ENCODE measurements around the gene SFSWAP. TPM values are rescaled to one million over a fixed set of nuclear protein-coding genes. Genes with fewer than 3 reads are reported as not detected.
"Not testable (repeated sequence)": the region's sequence is repeated elsewhere in the genome, so short reads cannot be mapped to it uniquely, and the experiment has no call there.

The SFSWAP gene
- polyA plus RNA-seq (ENCODE audit: insufficient read length in 4 of 4) = 10 to 100 TPM; 43.4 to 50.2 (median 44.9) TPM

DNA sequence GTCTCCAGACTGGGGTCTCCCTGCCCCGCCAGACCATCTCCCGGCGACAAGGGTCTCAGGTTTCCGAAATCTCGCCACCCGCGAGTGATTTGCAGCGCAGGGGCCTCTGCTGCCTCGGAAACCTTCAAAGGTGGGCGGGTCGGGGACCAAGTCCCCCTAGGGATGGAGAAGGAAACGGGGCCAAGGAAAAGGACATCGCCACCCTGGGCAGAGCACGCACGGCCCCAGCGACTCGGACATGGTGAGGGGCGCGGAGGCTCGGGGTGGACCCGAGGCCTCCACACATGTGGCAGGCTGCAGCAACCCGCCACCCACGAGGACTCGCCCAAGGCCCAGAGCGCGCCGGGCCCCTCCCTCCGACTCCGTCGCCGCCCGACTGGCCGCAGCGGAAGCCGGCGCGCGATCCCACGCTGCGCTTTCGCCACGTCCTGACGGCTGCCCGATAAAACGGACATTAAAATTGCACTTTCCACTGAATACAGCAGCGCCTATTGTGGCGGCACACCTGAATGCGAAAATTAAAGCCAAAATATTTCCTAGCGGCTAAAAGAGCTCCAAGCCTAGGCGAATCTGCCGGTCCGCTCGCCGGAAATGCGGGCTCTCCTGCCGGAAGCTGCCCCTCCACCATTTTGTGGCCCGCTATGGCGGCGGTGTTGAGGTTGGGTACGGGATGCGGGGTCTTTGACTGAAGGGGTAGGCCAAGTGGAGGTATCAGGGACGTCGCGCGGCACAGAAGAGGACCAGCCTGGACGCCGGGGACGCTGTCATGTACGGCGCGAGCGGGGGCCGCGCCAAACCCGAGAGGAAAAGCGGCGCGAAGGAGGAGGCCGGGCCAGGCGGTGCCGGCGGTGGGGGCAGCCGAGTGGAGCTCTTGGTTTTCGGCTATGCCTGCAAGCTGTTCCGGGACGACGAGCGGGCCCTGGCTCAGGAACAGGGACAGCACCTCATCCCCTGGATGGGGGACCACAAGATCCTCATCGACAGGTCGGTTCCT, at the start of gene SFSWAP:
TSS of gene SFSWAP (plus strand) at position 627 of the 994 bp plus-strand sequence. CDS start at position 767, 140 bp downstream.
- DNase-seq (ENCODE audit: low read depth in 4 of 4, low spot score in 3 of 4) = peak; percentile 49 to 82 (median 62)

DNA sequence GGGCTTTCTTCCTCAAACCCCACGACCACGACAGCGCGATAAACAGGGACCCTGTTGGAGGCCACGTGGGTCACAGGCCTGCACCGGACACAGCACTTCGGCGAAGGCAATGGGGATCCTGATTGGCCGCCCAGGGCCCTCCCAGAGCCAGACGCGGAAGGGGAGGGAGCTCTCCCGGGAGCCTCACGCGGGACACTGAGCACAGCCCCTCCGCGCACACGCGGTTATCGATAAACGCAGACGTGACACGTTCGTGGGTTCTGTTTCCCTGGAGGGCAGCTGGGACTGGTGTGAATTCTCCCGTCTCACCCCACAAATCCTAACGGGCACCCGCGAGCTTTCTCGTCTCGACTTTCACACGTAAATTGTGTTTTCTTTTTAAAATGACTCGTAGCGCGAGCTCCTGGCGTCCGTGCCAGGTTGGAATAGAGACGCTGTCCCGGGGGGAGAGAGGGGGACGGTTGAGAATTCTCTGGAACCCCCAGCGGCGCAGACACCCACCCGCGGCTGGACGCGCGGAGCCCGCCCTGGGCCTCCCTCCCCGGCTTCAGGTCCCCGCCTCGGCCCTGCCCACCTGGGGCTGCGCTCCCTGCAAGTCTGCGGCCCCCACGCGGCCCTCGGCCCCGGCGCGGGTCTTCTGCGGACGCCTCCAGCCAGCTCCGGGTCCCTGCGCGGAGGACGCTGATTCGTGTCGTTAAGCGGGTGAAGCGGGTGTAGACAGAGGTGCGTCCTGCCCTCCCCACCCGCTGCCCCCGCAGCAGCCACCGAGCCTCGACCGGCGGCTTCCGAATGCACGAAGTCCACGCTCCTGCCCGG, 49.5 kb upstream of the SFSWAP start:
- not testable (repeated sequence) for DNase-seq (ENCODE audit: low read depth in 4 of 4, low spot score in 3 of 4)

DNA sequence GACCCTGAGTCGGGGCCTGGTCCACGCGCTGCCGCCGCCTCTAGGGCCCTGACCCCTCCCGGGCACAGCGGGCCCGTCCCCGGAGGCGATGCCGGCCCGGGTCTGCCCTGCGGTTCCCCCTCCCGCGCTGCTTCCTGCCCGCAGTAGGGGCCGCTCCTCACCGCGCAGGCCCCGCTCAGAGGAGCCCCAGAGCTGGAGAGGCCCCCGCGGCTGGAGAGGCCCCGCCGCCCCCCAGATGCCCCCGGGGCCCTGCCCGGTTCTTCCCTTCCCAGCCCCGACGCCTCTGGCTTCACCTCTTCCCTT, 49.0 kb upstream of the SFSWAP start:
- not testable (repeated sequence) for DNase-seq (ENCODE audit: low read depth in 4 of 4, low spot score in 3 of 4)

DNA sequence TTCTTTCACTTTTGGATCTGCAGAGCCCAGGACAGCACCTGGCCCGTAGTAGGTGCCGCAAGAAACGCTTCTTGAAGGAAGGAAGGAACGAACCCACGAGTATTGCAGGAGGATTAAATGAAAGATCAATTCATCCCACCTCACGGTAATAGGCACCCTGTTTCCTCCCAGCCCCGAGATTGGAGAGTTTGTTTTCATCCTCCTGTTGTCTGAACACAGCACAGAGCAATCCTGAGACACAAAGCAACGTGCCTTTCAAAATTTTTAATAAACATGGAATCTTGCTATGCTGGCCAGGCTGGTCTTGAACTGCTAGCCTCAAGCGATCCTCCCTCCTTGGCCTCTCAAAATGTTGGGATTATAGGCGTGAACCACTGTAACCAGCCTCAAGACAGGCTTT, 48.5 kb upstream of the SFSWAP start:
- not testable (repeated sequence) for DNase-seq (ENCODE audit: low read depth in 4 of 4, low spot score in 3 of 4)

DNA sequence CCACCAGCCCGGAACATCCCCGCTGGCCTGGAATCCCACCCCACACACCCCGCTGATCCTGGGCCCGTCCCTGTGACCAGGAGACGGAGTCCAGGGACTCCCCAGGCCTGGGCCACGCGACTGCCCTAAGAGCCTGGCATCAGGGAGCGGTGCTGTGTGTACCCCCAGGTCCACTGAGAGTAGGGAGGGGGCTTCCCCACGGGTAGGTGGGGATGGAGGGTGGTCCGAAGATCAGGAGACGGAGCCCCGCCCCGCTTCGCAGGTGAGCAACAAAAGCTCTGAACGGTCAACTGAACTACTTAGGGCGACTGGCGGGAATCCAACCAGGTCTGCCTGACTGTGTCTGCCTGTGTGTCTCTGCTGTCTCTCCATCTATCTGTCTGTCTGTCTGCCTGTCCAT, 45.2 kb upstream of the SFSWAP start:
- DNase-seq (ENCODE audit: low read depth in 4 of 4, low spot score in 3 of 4) = not testable (repeated sequence)

DNA sequence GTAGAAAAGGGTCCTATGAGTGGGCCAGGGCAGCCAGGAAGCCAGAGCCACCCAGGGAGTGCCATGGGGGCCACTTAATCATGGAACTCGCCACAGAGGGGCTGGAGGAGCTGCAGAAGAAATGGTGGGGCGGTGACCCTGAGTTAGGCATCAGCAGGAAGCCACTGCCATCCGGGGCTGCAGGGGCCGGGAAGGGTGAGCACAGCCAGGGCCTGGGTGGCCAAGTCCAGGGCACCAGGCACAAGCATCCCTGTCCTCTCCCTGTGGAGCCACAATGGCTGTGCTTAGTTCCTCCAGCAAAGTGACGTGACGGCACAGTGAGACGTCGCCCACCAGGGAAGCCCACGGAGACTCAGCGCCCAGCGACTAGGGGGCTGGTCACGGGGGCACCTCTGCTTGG, 44.4 kb upstream of the SFSWAP start:
- DNase-seq (ENCODE audit: low read depth in 4 of 4, low spot score in 3 of 4) = not testable (repeated sequence)

DNA sequence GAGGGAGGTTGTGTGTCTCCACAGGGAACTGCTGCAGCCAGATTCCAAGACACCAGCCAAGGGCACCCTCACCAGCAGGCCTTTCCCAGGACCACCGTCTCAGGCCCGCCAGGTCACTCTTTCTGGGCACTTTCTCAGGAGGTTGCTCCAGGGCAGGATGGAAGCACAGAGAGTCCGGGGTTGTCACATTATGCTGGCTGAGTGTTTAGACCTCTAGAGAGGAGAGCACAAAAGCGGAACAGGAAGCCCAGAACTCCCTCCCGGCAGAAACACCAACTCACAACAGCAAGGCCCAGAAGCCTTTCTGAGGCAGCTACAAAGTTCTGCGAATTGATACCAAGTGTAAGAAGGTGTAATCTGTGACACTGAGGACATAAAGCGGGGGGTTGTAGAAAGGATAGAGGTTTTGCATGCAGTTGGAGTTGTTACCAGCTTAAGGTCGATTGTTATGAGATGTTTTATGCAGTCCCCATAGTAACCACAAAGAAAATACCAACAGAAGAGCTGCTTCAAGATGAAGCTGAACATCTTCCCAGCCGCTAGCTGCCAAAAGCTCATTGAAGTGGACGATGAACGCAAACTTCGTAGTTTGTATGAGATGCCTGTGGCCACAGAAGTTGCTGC, 43.8 kb upstream of the SFSWAP start:
- DNase-seq (ENCODE audit: low read depth in 4 of 4, low spot score in 3 of 4) = not testable (repeated sequence)

DNA sequence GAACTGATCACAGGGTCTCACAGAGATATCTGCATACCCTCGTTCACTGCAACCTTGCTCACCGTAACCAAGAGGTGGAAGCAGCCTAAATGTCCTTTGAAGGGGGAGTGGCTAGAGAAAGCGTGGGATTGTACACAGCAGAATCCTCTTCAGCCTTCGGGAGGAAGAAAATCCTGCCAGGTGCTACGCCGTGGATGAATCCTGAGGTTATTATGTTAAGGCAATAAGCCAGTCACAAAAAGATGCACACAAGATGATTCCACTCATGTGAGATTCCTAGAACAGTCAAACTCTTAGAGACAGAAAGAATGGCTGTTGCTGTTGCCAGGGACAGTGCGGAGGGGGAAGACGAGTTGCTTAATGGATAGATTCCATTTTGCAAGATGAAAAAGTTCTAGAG, 39.6 kb upstream of the SFSWAP start:
- DNase-seq (ENCODE audit: low read depth in 4 of 4, low spot score in 3 of 4) = no peak

DNA sequence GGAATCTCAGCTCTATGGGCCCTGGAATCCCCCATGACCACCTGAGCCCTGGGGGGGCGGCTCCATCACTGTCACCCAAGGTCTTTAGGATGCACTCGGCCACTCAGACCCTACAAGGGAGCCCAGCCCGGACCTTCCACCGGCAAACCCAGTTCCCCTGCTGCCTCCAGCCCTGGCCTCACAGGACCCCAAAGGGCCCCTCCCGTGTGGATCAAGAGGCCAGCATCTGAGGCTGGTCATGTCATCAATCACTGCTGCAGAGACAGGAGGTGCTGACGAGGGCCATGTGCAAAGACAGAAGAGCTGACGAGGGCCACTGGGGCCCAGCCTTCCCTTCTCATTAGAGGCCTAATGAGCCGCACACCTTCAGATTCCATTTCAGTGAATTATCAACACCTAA, 39.0 kb upstream of the SFSWAP start:
- DNase-seq (ENCODE audit: low read depth in 4 of 4, low spot score in 3 of 4) = no peak

DNA sequence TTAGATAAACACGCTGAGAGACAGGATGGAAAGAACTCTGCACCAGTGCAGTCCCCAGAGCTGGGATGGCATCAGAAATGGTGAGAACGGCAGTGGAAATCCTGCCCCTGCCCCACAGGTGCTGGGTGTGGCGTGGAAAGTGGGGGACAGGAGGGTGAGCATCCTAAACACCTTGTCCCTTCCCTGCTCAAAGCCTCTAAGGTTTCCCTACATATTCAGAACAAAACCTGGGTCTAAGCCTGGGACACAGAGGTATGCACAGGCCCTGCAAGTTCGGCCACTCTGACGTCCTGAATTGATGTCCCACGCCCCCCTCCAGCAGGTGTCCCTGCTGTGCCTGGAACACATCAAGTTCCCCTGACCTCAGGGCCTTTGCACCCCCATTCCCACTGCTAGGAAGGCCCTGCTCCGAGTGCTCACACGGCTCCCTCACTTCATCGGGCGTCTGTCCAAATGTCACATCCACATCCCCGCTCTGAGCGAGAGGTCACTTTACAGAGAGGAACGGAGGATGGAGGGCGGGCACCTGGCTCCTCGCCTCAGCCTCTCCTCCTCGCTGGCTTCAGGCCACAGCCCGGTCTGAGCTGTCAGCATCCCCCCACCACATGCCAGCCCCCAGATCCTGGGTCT, 38.5 kb upstream of the SFSWAP start:
- no peak for DNase-seq (ENCODE audit: low read depth in 4 of 4, low spot score in 3 of 4)

DNA sequence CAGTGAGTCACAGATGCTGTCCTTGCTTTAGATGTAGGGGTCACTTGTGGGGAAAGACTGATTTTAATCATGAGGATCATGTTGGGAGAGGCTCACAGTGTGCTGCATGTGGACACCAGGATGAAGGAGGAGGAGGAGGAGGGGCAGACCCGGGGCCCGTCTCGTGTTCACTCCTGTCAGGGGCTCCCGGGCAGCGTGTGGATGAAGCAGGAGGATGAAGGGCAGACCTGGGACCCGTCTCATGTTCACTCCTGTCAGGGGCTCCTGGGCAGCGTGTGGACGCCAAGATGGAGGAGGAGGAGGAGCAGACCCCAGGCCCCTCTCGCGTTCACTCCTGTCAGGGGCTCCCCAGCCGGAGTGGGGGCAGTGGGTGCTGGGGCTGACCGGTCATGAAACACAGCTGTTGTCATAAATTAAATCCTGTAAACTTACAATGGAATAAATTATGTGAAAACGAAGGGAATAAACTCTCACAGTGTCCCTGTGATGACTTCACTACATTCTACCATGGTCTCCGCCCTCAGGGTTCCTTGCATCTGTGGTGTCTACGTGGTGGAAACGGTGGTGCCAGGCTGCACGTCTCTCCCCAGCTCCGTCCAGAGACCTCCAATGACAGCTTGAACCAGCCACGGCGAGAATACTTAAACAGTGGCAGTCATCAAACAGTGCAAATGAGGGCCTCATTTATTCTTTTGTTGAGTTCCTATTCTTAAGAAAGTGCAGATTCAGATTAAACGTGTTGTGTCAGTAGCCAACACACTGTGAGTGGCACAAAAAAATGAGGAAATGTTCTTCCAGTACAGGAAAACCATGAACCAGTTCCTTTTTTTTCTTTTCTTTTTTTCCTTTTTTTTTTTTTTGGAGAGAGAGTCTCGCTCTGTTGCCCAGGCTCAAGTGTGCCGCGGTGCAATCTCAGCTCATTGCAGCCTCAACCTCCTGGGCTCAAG, 37.7 kb upstream of the SFSWAP start:
- DNase-seq (ENCODE audit: low read depth in 4 of 4, low spot score in 3 of 4) = no peak

DNA sequence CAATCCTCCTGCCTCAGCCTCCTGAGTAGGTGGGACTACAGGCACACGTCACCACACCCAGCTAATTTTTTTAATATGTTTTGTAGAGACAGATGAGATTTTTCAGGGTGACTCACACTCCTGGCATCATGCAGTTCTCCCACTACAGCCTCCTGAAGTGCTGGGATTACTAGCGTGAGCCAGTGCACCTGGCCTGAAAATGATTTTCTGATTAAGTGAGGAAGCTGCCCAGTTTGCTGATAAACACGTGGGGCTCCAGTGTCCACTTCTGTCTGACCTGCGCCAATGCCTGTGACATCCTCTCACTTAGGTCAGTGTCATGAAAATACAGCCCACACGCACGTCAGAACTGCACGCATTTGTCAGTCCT, 37.0 kb upstream of the SFSWAP start:
- DNase-seq (ENCODE audit: low read depth in 4 of 4, low spot score in 3 of 4) = no peak

DNA sequence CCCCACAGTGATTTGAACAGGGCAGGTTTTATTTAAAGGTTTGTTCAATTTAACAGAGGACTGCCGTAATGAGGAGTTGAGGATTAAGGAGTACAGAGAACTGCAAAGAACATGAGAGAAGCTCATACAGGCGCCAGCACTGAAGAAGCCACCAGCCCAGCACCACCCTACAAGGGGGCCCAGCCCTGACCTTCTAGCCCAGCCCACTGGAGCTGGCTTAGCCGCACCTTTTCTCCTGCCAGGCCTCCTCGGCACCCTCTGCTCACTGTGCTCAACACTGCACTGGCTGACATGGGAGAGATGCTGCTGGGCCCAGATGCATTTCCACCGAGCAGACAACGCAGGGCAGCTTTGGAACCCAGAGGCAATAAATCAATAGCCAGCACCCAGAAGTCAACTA, 36.5 kb upstream of the SFSWAP start:
- no peak for DNase-seq (ENCODE audit: low read depth in 4 of 4, low spot score in 3 of 4)

DNA sequence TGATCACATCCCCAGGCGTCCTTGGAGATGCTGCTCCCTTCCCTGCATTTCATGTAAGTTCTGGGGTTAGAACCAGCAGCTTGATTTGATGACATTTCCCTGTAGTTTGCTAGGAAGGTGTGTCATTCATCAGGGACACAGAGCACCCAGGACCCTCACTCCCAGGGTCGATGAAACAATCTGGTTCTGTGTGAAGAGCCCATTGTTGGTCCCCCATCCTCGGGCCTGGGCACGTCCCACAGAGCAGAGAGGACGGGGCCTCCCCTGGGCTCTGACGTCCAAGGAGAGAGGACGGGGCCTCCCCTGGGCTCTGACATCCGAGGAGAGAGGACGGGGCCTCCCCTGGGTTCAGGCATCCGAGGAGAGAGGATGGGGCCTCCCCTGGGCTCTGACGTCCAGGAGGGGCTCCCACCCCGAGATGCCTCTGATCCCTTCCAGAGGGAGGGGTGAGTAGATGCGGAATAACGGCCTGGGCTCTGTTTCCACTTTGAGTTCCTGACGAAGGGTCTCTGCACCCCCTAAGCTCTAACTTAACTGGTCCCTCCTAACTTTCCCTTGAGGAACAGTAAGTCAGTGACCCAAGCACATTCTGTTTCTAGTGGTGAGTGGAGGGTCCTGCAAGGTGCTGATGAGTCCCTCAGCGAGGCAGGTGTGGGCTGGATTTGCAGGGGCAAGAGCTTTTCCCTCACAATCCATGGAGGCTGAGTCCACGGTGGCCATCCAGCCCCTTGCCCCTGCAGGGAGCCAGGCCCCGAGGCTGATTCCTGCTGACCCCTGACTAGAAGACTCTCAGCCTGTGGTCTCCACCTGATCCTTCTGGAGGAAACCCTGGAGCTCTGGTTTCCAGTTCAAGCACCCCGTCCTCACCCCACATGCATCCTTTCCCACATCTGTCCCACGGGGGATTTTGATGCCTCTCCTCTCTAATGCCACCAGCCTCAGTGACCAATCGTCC, 35.5 kb upstream of the SFSWAP start:
- no peak for DNase-seq (ENCODE audit: low read depth in 4 of 4, low spot score in 3 of 4)

DNA sequence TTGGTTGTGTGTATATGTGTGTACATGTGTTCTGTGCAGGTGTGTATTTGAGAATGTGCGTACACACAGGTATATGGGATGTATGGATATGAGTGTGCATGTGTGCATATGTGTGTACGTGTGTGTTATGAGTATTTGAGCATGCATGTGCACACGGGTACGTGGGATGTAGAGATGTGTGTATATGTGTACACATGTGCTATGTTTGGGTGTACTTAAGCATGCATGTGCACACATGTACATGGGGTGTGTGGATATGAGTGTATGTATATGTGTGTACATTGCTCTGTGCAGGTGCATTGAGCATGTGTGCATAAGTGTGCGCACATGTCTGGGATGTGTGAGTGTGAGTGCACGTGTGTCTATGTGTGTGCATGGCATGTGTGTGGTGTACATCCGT, 34.3 kb upstream of the SFSWAP start:
- no peak for DNase-seq (ENCODE audit: low read depth in 4 of 4, low spot score in 3 of 4)

DNA sequence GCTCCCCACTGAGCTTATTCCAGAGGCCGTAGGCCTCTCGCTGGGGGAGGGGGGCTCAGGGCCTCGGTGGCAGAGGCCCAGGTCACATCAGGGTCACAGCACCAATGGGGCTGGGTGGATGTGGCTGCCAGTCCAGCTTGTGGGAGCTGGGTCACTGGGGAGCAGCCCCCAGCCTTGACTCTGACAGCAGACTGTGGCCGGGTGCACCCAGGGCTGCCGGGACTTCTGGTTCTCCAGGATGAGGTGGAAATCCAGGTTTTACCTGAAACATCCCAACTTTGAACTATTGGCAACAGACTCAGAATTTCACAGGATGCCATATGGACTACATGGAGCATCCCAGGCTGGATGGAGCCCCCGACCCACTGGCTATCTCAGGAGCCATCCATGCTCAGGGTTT, 33.8 kb upstream of the SFSWAP start:
- not testable (repeated sequence) for DNase-seq (ENCODE audit: low read depth in 4 of 4, low spot score in 3 of 4)

DNA sequence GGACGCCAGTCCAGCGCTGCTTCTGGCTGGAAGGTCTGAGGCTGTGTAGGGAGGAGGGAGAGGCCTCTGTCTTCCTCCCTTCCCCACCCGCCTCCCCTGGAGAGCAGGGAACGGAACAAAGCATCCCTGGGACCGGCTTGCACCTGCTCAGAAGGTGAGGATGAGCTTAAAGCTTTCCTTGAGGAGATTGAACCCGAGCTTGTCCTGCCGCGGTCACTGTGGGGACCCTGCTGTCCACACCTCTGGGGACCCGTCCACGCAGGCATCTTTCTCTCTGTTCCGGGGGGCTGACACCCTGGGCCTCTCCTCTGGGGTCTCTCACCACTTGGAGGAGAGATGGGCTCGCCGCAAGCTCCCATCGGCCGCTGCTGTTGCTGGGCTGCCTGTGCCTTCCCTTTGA, 33.2 kb upstream of the SFSWAP start:
- DNase-seq (ENCODE audit: low read depth in 4 of 4, low spot score in 3 of 4) = no peak

DNA sequence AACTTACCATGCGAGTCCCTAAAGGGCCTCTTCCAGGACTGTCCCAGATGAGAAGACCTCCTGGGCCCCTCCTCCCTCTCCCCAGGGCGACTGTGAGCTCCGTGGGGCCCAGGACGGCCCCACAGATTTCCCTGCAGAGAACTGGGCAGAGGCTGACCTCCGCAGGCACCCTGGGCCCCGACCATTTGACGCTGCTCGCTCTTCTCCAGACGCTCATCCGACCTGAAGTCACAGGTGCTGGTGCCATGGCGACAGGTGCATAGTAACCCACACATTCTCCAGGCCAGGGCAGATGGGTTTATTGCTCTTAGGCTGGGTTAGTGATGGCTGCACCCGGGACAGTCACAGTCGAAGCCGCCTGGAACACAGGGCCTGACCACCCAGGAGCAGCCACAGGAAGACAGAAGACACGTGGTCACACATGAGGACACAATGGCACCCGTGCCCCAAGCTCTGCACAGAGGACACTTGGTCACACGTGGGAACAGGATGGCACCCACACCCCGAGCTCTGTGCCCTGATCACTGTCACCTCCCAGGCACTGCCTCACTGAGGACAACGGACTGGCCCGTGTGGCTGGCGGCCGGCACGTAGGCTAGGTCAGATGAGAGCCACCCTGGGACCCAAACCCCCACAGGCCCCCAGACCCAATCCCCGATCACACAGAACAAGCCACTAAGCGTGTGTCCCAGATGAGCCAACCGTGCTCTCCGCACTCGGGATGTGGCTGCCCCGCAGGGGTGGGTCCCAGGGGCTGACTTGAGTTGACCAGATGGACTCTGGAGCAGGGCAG, 32.3 kb upstream of the SFSWAP start:
- DNase-seq (ENCODE audit: low read depth in 4 of 4, low spot score in 3 of 4) = not testable (repeated sequence)
